Measurements from ENCODE around the gene RNF220.
"Not testable (repeated sequence)": the region's sequence is repeated elsewhere in the genome, so short reads cannot be mapped to it uniquely, and the experiment has no call there.

RNF220 gene

GRCh38 chr1:44501047-44501890 lies 96.2 kb downstream of the RNF220 start:
- no peak for TF ChIP-seq PPARA (CRISPR knock-in tag; IDR thresholded peaks at IDR 0.05; ENCODE audit: borderline replicate concordance)
- TF ChIP-seq SNAI2 (CRISPR knock-in tag; IDR thresholded peaks at IDR 0.05) = no peak
- no peak for TF ChIP-seq ISL1 (CRISPR knock-in tag; IDR thresholded peaks at IDR 0.05)
- no peak for ATAC-seq

GRCh38 chr1:44502823-44503222 lies 97.8 kb downstream of the RNF220 start:
- ATAC-seq = not testable (repeated sequence)

GRCh38 chr1:44503625-44504024 lies 98.6 kb downstream of the RNF220 start:
- no peak for ATAC-seq
- TF ChIP-seq GLIS3 (CRISPR knock-in tag; IDR thresholded peaks at IDR 0.05) = no peak
- TF ChIP-seq TOX (CRISPR knock-in tag; IDR thresholded peaks at IDR 0.05; ENCODE audit: borderline replicate concordance) = no peak
- TF ChIP-seq ISL1 (CRISPR knock-in tag; IDR thresholded peaks at IDR 0.05) = no peak
- no peak for TF ChIP-seq PPARA (CRISPR knock-in tag; IDR thresholded peaks at IDR 0.05; ENCODE audit: borderline replicate concordance)
- no peak for TF ChIP-seq ARNTL (CRISPR knock-in tag; IDR thresholded peaks at IDR 0.05; ENCODE audit: borderline replicate concordance, low read depth)
- no peak for TF ChIP-seq TCF4 (CRISPR knock-in tag; IDR thresholded peaks at IDR 0.05; ENCODE audit: borderline replicate concordance)
- no peak for TF ChIP-seq CSDC2 (CRISPR knock-in tag; IDR thresholded peaks at IDR 0.05)
- TF ChIP-seq POU6F1 (CRISPR knock-in tag; IDR thresholded peaks at IDR 0.05; ENCODE audit: borderline replicate concordance, low read depth) = no peak

- no peak for ATAC-seq
- no peak for TF ChIP-seq SNAI2 (CRISPR knock-in tag; IDR thresholded peaks at IDR 0.05)
- no peak for TF ChIP-seq POU6F1 (CRISPR knock-in tag; IDR thresholded peaks at IDR 0.05; ENCODE audit: borderline replicate concordance, low read depth)
- TF ChIP-seq GLIS3 (CRISPR knock-in tag; IDR thresholded peaks at IDR 0.05) = no peak
- no peak for TF ChIP-seq TOX (CRISPR knock-in tag; IDR thresholded peaks at IDR 0.05; ENCODE audit: borderline replicate concordance)
- TF ChIP-seq ZNF565 (CRISPR knock-in tag; conservative IDR thresholded peaks at IDR 0.05; ENCODE audit: low read depth) = no peak
- no peak for TF ChIP-seq PPARA (CRISPR knock-in tag; IDR thresholded peaks at IDR 0.05; ENCODE audit: borderline replicate concordance)
- TF ChIP-seq BACH2 (CRISPR knock-in tag; IDR thresholded peaks at IDR 0.05; ENCODE audit: borderline replicate concordance) = no peak
- no peak for TF ChIP-seq ARNTL (CRISPR knock-in tag; IDR thresholded peaks at IDR 0.05; ENCODE audit: borderline replicate concordance, low read depth)
- no peak for TF ChIP-seq ISL1 (CRISPR knock-in tag; IDR thresholded peaks at IDR 0.05)
- TF ChIP-seq PATZ1 (CRISPR knock-in tag; IDR thresholded peaks at IDR 0.05; ENCODE audit: borderline replicate concordance) = no peak
- no peak for TF ChIP-seq CREB5 (CRISPR knock-in tag; IDR thresholded peaks at IDR 0.05; ENCODE audit: low read depth)
- TF ChIP-seq ZFP3 (CRISPR knock-in tag; IDR thresholded peaks at IDR 0.05) = no peak
- no peak for TF ChIP-seq CSDC2 (CRISPR knock-in tag; IDR thresholded peaks at IDR 0.05)
- no peak for TF ChIP-seq TSHZ2 (CRISPR knock-in tag; IDR thresholded peaks at IDR 0.05)
- TF ChIP-seq ZFP30 (CRISPR knock-in tag; IDR thresholded peaks at IDR 0.05) = no peak
- no peak for TF ChIP-seq OSR1 (CRISPR knock-in tag; IDR thresholded peaks at IDR 0.05)
- TF ChIP-seq ZNF8 (CRISPR knock-in tag; IDR thresholded peaks at IDR 0.05) = no peak
- no peak for TF ChIP-seq ZC3H10 (CRISPR knock-in tag; IDR thresholded peaks at IDR 0.05)
Measured at GRCh38 chr1:44505210-44505993, 100.3 kb downstream of the RNF220 start.

All from SK-N-SH treated with all-trans-retinoic acid at 6 μM for 48 hours (cell line).